CD4-positive, alpha-beta T cell treated with Interleukin-17A for 1 hour (primary cell): ENCODE data around the gene SREK1.
"Not testable (repeated sequence)": the region's sequence is repeated elsewhere in the genome, so short reads cannot be mapped to it uniquely, and the experiment has no call there.

Source experiments
- DNase-seq: peaks from one replicate; pipeline ENCODE4 v3.0.0-alpha.2; 2020

The SREK1 gene

GRCh38 chr5:66222896-66223295 is 78.8 kb downstream of the SREK1 start:
- not testable (repeated sequence) for DNase-seq

- peak; percentile 12 for DNase-seq
These were observed 79.5 kb downstream of the SREK1 start for GRCh38 chr5:66223637-66224036.

- DNase-seq = no peak
These were observed 80.2 kb downstream of the SREK1 start for GRCh38 chr5:66224274-66224673.

- DNase-seq = no peak
These were observed 80.9 kb downstream of the SREK1 start for GRCh38 chr5:66224773-66225553.

- DNase-seq = no peak
These were observed 86.5 kb downstream of the SREK1 start for GRCh38 chr5:66230551-66230950.

- no peak for DNase-seq
These were observed 87.4 kb downstream of the SREK1 start for GRCh38 chr5:66231508-66231907.

- no peak for DNase-seq
These were observed 88.2 kb downstream of the SREK1 start for GRCh38 chr5:66232275-66232674.

GRCh38 chr5:66232706-66233445 is 88.8 kb downstream of the SREK1 start:
- no peak for DNase-seq
